ENCODE data around the gene SEMA4G.

- TF ChIP-seq CTCF (IDR thresholded peaks at IDR 0.05; ENCODE audit: poor library complexity, severe bottlenecking) = no peak
- TF ChIP-seq POLR2AphosphoS5 (IDR thresholded peaks at IDR 0.05) = no peak
- no peak for TF ChIP-seq RAD21 (conservative IDR thresholded peaks at IDR 0.05)
- no peak for TF ChIP-seq SMC3 (conservative IDR thresholded peaks at IDR 0.05; ENCODE audit: poor library complexity)
- TF ChIP-seq EP300 (conservative IDR thresholded peaks at IDR 0.05; ENCODE audit: poor library complexity, severe bottlenecking) = no peak
- no peak for TF ChIP-seq MXI1 (conservative IDR thresholded peaks at IDR 0.05; ENCODE audit: poor library complexity, severe bottlenecking)
- TF ChIP-seq EZH2 (IDR thresholded peaks at IDR 0.05; ENCODE audit: borderline replicate concordance, insufficient read depth, low read length, poor library complexity, severe bottlenecking) = no peak
- TF ChIP-seq, protein P1, sequence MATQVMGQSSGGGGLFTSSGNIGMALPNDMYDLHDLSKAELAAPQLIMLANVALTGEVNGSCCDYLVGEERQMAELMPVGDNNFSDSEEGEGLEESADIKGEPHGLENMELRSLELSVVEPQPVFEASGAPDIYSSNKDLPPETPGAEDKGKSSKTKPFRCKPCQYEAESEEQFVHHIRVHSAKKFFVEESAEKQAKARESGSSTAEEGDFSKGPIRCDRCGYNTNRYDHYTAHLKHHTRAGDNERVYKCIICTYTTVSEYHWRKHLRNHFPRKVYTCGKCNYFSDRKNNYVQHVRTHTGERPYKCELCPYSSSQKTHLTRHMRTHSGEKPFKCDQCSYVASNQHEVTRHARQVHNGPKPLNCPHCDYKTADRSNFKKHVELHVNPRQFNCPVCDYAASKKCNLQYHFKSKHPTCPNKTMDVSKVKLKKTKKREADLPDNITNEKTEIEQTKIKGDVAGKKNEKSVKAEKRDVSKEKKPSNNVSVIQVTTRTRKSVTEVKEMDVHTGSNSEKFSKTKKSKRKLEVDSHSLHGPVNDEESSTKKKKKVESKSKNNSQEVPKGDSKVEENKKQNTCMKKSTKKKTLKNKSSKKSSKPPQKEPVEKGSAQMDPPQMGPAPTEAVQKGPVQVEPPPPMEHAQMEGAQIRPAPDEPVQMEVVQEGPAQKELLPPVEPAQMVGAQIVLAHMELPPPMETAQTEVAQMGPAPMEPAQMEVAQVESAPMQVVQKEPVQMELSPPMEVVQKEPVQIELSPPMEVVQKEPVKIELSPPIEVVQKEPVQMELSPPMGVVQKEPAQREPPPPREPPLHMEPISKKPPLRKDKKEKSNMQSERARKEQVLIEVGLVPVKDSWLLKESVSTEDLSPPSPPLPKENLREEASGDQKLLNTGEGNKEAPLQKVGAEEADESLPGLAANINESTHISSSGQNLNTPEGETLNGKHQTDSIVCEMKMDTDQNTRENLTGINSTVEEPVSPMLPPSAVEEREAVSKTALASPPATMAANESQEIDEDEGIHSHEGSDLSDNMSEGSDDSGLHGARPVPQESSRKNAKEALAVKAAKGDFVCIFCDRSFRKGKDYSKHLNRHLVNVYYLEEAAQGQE (IDR thresholded peaks at IDR 0.05; ENCODE audit: borderline replicate concordance) = no peak
Observed at GRCh38 chr10:100981178-100981772, 12.0 kb downstream of the SEMA4G start.
